ENCODE data around the gene PEX10.

PEX10 gene

DNA sequence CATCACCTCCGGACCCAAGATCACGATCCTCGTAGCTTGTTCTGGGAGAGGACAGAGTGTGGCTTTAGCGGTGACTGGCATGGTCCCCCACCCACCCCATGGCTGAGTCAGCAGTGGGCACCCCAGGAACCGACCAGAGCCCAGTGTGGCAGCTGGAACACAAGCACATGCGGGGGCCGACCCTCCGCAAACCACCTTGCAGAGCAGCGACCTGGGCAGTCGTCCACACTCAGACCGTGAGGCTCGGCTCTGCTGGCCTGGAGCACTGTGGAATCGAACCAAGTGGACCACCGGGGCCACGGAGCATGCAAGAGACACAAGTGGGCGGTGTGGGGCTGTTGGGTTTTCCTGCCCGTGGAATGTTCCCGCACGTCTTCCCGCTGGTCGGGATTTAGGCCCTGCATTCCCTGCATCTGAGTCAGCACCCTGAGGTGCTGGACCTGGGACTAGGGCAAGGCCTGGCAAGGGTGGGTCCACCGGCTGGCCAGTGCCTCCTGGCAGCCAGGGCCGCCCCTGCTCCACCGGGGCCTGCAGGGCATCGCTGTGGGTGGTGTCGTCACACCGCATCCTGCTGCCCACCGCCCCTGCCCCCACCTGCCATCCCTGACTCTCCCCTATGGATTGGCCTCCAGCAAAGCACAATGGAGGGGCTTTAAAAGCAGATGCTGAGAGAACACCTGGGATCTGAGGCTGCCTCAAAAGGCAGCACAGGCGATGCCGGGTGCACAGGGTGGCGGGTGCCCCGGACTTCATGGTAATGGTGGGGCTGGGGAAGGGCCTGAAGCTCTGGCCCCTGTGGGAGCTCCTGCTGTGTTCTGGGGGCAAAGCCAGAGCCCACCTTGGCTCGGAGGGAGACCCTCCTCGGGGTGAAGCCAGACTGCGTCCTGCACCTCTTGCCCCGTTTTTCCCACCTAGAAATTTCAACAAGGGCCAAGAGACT is 39.5 kb downstream of the PEX10 start:
- DNase-seq, result no peak

DNA sequence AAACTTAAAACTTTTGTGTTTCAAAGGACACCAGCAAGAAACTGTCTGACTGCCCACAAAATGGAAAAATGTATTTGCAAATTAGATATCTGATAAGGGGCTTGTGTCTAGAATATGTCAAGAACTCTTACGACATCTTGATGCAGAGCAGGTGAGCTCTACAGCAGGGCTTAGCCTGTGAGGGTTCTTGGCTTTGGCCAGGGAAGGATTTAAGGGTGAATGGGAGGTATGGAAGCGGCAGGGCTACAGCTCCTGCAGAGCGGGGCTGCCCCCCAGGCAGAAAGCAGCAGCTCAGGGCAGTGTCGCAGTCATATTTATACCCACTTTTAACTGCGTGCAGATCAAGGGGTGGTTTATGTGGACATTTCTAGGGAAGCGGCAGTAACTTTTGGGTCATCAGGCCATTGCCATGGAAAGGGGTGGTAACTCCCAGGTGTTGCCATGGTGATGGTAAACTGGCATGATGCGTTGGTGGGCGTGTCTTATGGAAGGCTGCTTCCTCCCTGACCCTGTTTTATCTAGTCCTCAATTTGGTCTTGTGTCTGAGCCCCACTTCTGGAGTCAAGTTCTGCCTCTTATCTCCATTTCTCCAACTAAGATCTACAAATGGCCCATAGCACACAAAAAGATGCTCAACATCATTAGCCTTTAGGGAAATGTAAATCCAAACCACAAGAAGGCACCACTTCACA is 44.2 kb downstream of the PEX10 start:
- no peak for DNase-seq

DNA sequence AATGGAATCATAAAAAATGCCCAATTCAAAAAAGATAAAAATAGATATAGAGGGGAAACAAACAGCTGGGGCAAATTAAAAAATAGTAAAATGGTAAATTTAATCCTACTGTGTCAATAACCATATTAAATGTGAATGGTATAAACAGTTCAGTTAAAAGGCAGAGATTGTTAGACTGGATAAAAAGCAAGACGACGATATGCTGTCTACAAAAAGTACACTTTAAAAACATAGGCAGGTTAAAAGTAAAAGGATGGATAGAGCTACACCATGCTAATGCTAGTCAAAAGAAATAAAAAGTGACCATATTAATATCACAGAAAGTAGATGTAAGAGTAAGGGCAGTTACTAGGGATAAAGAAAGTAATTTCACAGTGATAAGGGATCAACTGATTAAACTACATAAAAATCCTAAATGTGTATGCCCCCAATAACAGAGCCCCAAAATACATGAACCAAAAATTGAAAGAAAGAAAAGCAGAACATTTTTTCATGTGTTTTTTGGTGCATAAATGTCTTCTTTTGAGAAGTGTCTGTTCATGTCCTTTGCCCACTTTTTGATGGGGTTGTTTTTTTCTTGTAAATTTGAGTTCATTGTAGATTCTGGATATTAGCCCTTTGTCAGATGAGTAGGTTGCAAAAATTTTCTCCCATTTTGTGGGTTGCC is 48.4 kb downstream of the PEX10 start:
- no peak for DNase-seq

DNA sequence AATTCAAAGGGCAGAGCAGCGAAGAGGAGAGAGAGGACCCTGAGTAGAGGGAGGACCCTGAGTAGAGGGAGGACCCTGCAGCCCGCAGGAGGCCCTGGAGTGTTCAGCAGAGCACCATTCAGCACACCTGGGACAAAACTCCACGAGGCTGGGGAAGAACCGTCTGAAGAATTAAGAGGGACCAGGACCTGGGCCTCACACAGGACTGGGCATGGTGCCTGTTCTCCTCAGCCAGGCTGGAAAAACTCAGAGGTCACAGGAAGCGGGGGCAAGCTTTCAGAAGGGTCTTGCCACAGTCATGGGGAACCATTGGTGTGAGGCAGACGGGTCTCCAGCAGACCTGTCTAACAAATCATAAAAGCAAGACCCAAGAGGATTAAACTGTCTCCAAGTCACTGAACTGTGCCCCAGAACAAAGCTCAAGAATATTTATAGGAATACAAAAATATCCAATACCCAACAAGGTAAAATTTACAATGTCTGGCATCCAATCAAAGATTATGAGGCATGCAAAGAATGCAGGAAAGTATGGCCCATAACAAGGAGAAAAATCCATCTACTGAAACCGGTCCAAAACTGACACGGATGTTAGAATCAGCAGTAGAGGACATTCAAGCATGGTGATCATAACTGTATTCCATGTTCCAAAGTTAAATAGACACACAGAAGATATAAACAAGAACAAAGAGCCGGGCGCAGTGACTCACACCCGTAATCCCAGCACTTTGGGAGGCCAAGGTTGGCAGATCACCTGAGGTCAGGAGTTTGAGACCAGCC is 51.6 kb downstream of the PEX10 start:
- DNase-seq, result no peak

DNA sequence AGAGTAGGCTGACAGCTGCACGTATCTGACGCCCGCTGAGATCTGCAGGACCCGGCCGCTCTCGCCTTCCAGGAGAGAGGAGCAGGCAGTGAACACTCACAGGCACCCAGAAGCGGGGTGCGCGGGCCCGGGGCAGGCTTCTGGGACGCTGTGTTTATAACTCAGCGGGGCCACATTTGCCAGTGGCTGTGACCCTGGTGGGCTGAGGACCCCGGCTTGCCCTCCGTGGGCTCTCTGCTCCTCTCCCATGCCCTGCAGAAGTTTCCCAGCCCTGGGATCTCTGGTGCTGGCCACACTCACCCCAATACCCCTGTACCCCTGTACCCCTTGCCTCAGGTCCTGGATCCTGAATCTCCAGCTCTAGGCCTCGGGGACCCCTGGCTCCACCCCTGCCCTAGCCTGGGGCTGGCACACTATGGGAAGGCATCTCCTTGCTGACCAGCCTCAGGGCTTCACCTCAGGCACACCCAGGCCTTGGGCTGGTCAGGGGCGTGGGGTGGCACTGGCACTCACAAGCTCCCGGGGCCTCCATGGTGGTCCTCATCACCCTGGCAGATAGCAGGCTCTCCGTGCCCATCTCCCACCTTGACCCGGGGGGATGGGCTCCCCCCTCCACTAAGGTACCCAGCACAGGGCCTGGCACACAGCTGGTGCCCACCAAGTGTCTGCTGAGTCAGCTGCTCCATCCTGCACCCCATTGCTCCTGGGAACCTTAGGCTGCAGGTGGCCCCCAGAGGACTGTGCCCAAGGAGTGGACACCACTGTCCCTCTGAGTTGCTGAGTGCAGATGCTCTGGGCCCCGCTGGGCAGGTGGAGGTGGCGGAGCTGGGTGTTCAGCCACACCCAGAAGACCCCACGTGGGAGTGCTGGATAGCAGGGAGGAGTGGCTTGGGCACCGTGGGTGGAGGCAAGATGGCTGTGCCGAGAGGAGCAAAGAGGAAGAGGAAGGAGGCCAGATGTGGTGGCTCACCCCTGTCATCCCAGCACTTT is 53.4 kb downstream of the PEX10 start:
- DNase-seq, result no peak

DNA sequence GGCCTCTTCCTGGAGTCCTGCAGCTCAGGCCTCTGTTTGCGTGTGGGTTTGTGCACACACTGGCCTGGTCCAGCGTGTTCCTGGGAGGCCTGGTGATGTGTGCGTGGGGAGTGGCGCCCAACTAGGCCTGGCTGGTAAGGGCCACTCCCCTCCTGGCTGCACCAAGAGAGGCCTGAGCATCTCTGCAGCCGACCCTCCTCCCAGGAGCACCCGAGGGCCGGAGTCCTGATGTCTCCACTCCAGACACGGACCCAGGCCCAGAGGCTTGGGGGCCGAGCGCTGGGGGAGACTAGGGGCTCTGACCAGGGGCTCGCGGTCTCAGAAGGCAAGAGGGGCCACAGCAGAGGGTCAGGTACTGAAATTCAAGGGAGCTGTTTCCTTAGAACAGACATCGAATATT is 54.3 kb downstream of the PEX10 start:
- DNase-seq, result no peak

DNA sequence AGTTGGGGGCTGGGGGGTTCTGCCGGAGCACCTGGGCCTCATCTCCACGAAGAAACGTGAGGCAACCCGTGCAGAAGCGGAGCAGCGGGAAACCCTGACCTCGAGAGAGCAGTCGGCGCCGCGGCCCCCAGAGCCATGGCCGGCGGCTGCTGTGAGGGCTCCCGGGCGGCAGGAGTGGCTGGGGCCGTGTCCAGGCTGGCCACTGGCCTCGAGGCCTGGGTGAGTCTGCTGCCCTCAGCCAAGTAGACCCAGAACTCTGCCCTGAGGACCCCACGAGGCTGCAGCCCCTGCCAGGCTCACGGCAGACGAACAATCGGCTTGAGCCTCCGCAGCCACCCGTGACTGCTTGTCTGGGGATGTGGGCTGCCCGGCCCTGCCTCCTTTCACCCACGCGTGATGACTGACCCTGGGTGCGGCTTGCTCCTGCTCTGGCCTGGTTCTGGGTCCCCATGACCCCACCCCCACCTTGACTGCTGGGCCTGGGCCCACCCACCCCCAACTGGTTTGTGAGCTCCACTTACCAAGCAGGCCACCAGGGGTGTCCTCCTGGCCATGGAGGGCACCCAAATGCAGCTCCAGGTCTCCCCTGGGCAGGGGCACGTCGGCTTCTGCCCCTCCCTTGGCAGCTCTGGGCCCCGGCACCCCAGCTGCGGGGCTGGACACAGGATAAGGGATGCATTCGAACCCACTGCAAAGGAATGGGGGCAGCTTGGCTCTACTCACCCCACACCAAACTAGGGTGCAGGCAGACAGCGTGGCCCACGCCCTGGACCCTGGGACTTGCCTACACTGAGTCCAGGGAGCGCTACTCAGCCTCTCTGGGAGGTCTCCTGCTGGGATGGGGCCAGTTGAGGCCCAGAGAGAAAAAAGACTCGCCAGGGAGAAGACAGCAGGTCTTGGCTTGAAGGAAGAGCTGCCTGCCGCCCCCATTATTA is 55.2 kb downstream of the PEX10 start:
- no peak for DNase-seq

DNA sequence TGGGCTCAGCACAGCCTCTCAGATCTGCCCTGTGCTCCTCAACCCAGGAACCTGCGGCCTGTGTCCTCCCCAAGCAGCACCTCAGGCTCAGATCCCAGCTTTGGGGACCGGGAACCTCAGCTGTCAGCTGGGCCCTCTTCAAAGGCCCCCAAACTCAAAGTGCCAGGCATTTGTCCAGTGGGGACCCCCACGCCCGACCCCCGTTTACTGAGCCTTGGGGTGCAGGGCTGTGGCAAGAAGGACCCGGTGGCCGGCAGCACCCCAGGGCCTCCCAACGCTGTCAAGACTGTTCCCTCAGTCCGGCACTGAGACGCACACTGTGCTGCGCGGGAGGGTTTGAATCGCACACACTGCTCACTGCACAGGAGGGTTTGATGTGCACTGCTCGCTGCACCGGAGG is 56.0 kb downstream of the PEX10 start:
- no peak for DNase-seq

DNA sequence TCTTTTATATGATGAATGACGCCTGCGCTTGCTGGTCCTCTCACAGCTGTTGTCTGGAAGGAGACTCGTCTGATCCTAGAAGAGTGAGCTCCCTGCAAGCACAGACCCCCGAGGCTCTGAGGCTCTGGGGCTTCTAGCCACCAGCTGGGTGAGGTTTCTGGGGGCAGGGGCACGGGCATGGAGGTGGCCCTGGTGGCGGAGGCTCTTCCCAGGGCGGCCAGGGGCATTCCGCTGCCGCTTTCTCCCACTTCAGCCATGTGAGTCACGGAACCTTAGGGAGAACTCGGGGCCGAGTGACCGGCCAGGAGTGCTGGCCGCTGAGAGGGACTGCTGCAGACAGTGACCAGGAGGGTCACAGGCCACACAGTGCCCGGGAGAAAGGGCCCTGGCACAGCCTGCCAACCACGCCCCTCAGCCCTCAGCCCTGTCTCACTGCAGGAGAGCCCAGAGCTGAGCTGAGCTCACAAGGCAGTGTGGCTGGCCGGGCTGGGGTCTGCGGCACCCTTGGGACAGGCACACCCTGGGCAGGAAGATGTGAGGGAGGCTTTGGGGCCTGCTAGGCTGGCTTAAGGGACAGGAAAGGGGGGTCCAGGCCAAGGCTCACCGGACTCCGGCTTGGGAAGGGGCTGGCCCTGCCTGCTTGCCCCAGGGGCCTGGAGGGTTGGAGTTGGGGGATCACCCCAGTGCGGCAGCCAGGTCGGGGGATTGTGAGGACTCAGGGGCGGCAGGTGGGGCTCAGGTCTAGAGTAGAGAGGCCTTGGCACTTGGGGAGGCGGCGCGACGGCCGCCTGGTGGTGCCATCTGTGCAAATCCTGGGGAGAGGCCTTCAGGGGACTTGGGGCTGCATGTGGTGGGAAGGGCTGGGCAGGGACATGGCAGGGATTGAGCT is 56.7 kb downstream of the PEX10 start:
- DNase-seq, result no peak

DNA sequence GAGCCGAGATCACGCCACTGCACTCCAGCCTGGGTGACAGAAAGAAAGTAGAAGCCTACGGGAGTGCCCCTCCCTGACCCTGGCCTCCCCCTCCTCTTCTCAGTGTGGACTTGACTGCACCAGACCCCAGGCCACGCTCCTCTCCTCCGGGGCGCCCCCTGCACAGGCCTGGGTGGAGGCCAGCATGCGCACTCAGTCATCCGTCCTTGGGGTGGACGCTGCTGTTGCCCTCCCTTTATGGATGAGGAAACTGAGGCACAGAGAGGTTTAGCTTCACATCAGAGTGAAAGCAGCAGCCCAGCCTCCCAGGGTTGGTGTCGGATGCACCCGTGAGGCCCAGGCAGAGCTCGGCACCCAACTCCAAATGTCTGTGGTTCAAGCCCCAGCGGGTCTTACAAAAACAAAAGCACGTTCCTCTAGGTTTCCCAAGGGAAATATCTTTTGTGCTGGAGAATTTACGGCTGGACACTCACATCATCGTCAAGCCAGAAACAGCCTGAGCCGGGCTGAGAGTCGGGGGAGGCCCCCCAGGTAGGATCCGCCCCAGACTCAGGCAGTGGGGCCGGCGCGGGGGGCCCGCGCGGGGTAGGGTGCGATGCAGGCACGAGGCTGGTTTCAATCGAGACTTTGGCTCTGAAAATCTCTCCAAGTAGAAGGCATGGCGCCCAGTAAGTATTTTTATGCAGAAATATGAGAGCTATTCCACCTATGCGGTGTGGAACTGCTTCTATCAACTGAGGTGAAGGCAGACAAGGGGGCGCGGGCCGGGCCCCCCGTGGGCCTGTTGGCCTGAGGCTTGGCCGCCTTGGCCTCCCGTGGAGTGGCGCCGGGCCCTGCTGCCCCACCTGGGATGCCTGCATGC is 57.6 kb downstream of the PEX10 start:
- DNase-seq, result no peak
